Pancreas (tissue), 10 donors: ENCODE results near the gene KIF13A. TPM values are rescaled to one million over a fixed set of nuclear protein-coding genes. Genes with fewer than 3 reads are reported as not detected.

Experiments
- ATAC-seq, 4 donors: fragments of 200-7000 bp; cut with Tn5 transposase; one replicate each; pipeline versions ENCODE4 v1.8.0 to v1.9.1; 2020; ENCODE audit warnings: mild to moderate bottlenecking in 4 of 4, moderate library complexity in 4 of 4
- DNase-seq, 6 donors: peaks; one replicate each; pipeline ENCODE4 v3.0.0-alpha.2; 2020
- FAIRE-seq: peaks from 2 replicates; lab custom pipeline; 2012; peaks lifted over from hg19 to GRCh38; lab: Jason Lieb, UNC
- H3K27ac ChIP-seq, 4 donors: fragments of 200-600 bp; sonication (generic); 1 replicate in 3 of 4; 2 replicates in 1 of 4; pipeline versions ENCODE4 v1.5.0 to v1.8.0; 2020
- H3K27me3 ChIP-seq, 4 donors: fragments of 200-600 bp; one replicate each; pipeline ENCODE4 v1.8.0; 2021
- H3K36me3 ChIP-seq, 3 donors: fragments of 200-600 bp; sonication (generic) in 1 of 3; one replicate each; pipeline versions ENCODE4 v1.5.0 to v1.8.0; 2020 to 2021
- H3K4me1 ChIP-seq, 3 donors: fragments of 200-600 bp; one replicate each; pipeline ENCODE4 v1.8.0; 2021
- H3K4me3 ChIP-seq, 4 donors: fragments of 200-600 bp; sonication (generic) in 2 of 4; one replicate each; pipeline versions ENCODE4 v1.5.0 to v1.8.0; 2020 to 2021
- H3K9me3 ChIP-seq, 4 donors: fragments of 200-600 bp; one replicate each; pipeline ENCODE4 v1.8.0; 2021
- CTCF ChIP-seq, 4 donors: fragments of 200-600 bp; sonication (generic) in 3 of 4; IDR thresholded peaks; one replicate each; pipeline versions ENCODE4 v1.5.0 to v1.8.0; 2021; ENCODE audit warnings: antibody characterized with exemption in 4 of 4
- WGBS, 2 donors: extraction: QIAGEN DNeasy Blood & Tissue Kit; methylation state at CpG; one replicate each; pipeline ENCODE4 v1.1.7; 2013; 5-methylcytosine and 5-hydroxymethylcytosine counted together
- intact Hi-C, 3 donors: fragments of 100-400 bp; cut with DNase I; formaldehyde crosslinking; loops; one replicate each; pipeline versions ENCODE4 v1.11.1 to v1.14.2; 2022
- polyA plus RNA-seq, 2 donors: library from polyadenylated mRNA; stranded (reverse); fragments of 200-250 nt; gene quantifications; one replicate each; pipeline ENCODE4 v1.2.3, GENCODE V29; 2013
- total RNA-seq, 6 donors: library from RNA; stranded (reverse); fragmentation: NEBNext Ultra II Directional in 4 of 6; extraction: Animal tissue kit (Norgen Biotek cat#: 25700) in 4 of 6; gene quantifications; one replicate each; pipeline versions ENCODE4 v1.2.1 to v1.2.4, GENCODE V29; 2021 to 2023
- donor health status: healthy with polysubstance abuse.
- donor health status: DM: no; HTN: no; CAD: no; lungs with moderate emphysema.
- donor health status: DM: no; HTN: no; CAD: no.
- donor health status: control.
- donor health status: control.
- donor health status: Bipolar disorder and iron deficiency.
- donor health status: DM: yes; HTN: yes; CAD: no.
- donor health status: DM: no; HTN: no; CAD: no.
- donor health status: DM: no; HTN: no; CAD: no.
- donor health status: DM: yes; HTN: yes; CAD: no.

The KIF13A gene
- total and polyA plus RNA-seq, 8 donors = 7.3 to 18.1 (median 12.5) TPM

GRCh38 chr6:17709476-17709875 lies 278.0 kb downstream of the KIF13A start:
- ATAC-seq (no peak), FAIRE-seq (no peak), DNase-seq (no peak)
- H3K4me3 ChIP-seq = no peak overlapping the region
- H3K4me1 ChIP-seq = peaks cover 2 to 6% (median 3%) of the 10 kb centered on the region in 3 donors
- H3K27ac ChIP-seq = no peak overlapping the region
- no peak for TF ChIP-seq CTCF (IDR thresholded peaks at IDR 0.05)
- WGBS, 2 donors = 87 to 94% methylated on average over 2 of the region's 2 CpGs
- no peaks in the 10 kb centered on the region for H3K36me3 ChIP-seq
- intact Hi-C loops = no loop called here
- H3K9me3 ChIP-seq = no peaks in the 10 kb centered on the region
- H3K27me3 ChIP-seq = no peaks in the 10 kb centered on the region

Other genes with a start within 250 kb of the KIF13A start
- 1 to 10 TPM in 4 of 6 donors, under 1 TPM in 2; 0.93 to 1.3 (median 1.2) TPM for gene NHLRC1, start 135.0 kb upstream of the KIF13A start, total RNA-seq
- gene NHLRC1, start 135.0 kb upstream of the KIF13A start, polyA plus RNA-seq = 1 to 10 TPM; 1.0 to 1.8 TPM
- 1 to 10 TPM; 3.8 to 7.4 (median 6.2) TPM for gene TPMT, start 167.4 kb upstream of the KIF13A start, total RNA-seq
- 10 to 100 TPM in 1 of 2 donors, 1 to 10 TPM in 1; 7.1 to 10.8 TPM for gene TPMT, start 167.4 kb upstream of the KIF13A start, polyA plus RNA-seq
- 10 to 100 TPM in 1 of 6 donors, 1 to 10 TPM in 5; 5.4 to 11.9 (median 7.0) TPM for gene KDM1B, start 167.8 kb upstream of the KIF13A start, total RNA-seq
- gene KDM1B, start 167.8 kb upstream of the KIF13A start, polyA plus RNA-seq = 1 to 10 TPM; 2.6 to 4.2 TPM